IPS-18c (cell line): ENCODE results near the gene CBL.
A peak's percentile ranks its signal among the peaks of the same experiment; 100 is the strongest.
"Not testable (repeated sequence)": the region's sequence is repeated elsewhere in the genome, so short reads cannot be mapped to it uniquely, and the experiment has no call there.

Experiments used
- H3K4me3 ChIP-seq: 2 replicates; pipeline ENCODE4 v1.7.0; 2013; ENCODE audit warnings: low read depth, mild to moderate bottlenecking, low read length, moderate library complexity; ENCODE audit not compliant: insufficient read depth
- H3K9me3 ChIP-seq: one replicate; pipeline ENCODE4 v1.6.1; 2013; ENCODE audit warnings: mild to moderate bottlenecking, low read length, moderate library complexity; ENCODE audit not compliant: control insufficient read depth, insufficient read depth

CBL gene

GRCh38 chr11:119205574-119206510 is at the start of gene CBL:
Gene CBL (plus strand): TSS chr11:119206339. CDS start chr11:119206418, 79 bp downstream.
- H3K4me3 ChIP-seq = peak within 1 kb of the TSS; percentile 94
- H3K9me3 ChIP-seq = no peaks in the 10 kb centered on the region

DNA sequence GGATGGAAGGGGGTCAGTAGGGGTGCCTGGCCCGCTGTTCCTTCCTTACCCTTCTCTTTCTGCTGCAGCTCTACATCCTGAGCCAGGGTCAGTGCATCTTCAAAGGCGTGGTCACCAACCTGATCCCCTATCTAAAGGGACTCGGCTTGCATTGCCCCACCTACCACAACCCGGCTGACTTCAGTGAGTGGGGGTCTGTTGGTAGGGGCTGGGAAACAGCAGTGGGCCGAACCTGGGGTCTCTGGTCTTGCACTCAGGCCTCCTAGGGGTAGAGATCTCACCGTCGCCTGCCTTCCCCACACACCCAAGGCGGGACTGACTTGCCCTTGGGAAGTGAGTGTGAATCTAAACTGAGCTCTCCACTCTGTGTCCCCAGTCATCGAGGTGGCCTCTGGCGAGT is 49.6 kb upstream of the CBL start:
- H3K9me3 ChIP-seq = no peaks in the 10 kb centered on the region
- H3K4me3 ChIP-seq = no peak overlapping the region

GRCh38 chr11:119157063-119157462 is 49.1 kb upstream of the CBL start:
- Histone ChIP-seq H3K9me3 (no peaks in the 10 kb centered on the region), H3K4me3 (no peak overlapping the region)

DNA sequence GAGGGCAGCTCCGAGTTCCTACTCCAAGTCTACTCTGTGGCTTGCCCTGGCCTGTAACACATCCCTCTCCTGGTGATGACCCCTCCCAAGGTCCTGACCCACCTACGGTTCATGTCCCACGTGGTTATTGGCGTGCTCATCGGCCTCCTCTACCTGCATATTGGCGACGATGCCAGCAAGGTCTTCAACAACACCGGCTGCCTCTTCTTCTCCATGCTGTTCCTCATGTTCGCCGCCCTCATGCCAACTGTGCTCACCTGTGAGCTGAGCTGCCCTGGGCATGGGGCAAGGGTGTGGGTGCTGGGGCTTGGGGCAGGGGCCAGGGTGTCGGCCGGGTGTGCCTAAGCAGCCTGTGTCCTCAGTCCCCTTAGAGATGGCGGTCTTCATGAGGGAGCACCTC is 47.7 kb upstream of the CBL start:
- no peak overlapping the region for H3K4me3 ChIP-seq
- H3K9me3 ChIP-seq = no peaks in the 10 kb centered on the region

GRCh38 chr11:119160151-119160550 is 46.0 kb upstream of the CBL start:
- Histone ChIP-seq H3K4me3 (no peak overlapping the region), H3K9me3 (no peaks in the 10 kb centered on the region)

DNA sequence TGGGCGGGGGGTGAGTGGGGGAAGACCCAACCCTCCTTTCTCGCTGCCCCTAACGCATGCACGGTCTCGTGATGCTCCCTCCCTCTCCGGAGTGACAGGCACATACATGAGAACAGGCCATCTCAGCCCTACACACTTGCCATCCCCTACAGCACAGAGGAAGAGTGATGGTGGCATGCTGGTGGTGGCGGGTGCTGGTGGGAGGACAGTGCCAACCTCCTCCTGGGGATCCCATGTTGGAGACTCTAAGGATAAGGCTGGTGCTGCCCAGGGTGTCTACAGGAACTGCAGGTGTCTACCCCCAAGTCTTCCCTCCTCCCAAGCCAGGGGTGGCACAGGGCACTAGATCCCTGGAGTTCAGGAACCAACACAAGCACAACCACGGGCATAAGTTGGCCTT is 44.3 kb upstream of the CBL start:
- Histone ChIP-seq H3K9me3 (no peaks in the 10 kb centered on the region), H3K4me3 (no peak overlapping the region)

- Histone ChIP-seq H3K4me3 (no peak overlapping the region), H3K9me3 (no peaks in the 10 kb centered on the region)
These were observed 39.6 kb upstream of the CBL start for GRCh38 chr11:119166368-119167076.

GRCh38 chr11:119167077-119167458 is 39.1 kb upstream of the CBL start:
- not testable (repeated sequence) for H3K4me3 ChIP-seq, H3K9me3 ChIP-seq

DNA sequence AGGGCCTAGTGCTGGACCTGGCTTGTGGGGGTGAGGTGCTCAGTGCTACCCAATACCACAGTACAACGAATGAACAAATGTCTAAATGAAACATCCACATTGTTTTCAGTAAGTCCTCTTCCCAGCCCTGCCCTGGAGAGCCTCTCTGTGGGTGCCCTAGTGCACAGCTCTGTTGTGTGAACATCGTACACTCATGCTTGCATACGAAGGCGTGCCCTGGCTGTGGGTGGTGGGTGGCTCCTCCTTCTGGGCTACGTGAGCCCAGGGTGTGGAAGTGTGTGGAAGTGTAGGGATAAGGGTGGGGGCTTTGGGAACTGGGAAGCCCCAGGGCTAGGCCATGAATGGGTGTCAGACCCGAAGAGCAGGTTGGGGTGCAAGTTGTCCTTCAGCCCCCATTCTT is 38.2 kb upstream of the CBL start:
- Histone ChIP-seq H3K9me3 (no peaks in the 10 kb centered on the region), H3K4me3 (no peak overlapping the region)

DNA sequence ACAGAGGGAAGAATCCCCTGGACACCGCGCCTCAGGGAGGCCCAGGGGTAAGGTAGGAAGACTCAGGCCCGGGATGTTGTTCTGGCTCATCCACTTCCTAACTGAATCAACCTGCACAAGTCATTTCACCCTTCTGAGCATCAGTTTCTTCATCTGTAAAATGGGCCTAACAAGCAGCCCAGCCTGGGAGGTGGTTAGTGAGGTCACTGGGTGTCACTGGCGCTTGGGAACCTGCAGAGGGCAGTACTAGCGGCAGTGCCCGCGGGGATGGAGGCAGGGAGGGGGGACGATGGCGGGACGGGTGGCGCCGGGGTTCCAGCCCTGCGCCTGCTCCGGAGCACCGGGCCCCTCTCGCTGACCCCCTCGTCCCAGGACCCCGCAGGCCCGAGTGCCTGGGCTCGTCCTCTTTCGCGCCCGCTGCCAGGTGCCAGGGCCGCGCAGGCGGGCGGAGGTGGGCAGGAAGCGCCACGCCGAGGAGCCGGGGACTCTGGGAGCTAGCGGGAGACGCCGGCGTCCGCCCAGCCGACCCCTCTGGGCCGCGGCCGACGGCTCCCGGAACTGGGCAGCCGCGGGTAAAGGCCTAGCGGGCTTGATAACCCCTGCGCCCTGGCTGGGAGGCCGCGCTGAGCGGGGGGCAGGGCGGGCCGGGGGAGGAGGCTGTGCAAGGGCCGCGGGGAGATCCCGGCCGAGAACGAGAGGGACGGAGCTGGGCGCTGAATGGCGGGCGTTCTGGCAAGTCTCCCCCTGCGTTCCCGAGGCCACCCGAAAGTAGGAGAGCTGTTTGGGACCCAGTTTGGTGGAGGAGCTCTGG is 37.5 kb upstream of the CBL start, which contains the start of gene NLRX1:
Gene NLRX1 (plus strand): TSS at position 255 of the 811 bp plus-strand sequence. CDS start 2,679 bp downstream, outside the sequence.
- H3K4me3 ChIP-seq = peak within 1 kb of the TSS; percentile 84

GRCh38 chr11:119169282-119169719 is 36.8 kb upstream of the CBL start:
- peak overlapping the region; percentile 84 for H3K4me3 ChIP-seq
- no peaks in the 10 kb centered on the region for H3K9me3 ChIP-seq

More for the DNA sequence above, 37.5 kb upstream of the CBL start, which contains the start of gene NLRX1:
- no peaks in the 10 kb centered on the region for H3K9me3 ChIP-seq

DNA sequence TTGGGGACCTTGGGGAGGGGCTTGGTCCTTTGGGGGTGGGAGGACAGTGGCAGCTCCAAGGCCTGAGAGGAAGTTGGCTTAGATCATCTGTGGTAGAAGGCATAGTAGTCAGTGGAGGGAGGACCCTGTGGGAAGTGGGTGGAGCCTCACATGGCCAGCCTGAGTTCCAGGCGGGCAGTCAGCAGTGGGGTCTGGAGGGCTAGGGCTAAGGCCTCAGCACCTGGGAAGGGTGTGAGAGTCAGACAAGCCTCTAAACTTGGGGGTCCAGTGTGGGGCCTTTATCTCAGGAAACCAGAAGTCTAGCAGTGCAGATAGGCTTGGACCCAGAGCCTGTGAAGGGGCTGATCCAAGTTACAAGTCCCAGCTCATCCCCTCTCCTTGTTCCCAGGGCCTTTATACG is 33.6 kb upstream of the CBL start:
- Histone ChIP-seq H3K4me3 (no peak overlapping the region), H3K9me3 (no peaks in the 10 kb centered on the region)

DNA sequence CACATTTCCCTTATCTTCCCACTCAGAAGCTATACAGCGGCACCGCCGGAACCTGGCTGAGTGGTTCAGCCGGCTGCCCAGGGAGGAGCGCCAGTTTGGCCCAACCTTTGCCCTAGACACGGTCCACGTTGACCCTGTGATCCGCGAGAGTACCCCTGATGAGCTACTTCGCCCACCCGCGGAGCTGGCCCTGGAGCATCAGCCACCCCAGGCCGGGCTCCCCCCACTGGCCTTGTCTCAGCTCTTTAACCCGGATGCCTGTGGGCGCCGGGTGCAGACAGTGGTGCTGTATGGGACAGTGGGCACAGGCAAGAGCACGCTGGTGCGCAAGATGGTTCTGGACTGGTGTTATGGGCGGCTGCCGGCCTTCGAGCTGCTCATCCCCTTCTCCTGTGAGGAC is 32.7 kb upstream of the CBL start:
- Histone ChIP-seq H3K4me3 (no peak overlapping the region), H3K9me3 (no peaks in the 10 kb centered on the region)

- Histone ChIP-seq H3K4me3 (no peak overlapping the region), H3K9me3 (no peaks in the 10 kb centered on the region)
These were observed 30.6 kb upstream of the CBL start for GRCh38 chr11:119175493-119176077.

DNA sequence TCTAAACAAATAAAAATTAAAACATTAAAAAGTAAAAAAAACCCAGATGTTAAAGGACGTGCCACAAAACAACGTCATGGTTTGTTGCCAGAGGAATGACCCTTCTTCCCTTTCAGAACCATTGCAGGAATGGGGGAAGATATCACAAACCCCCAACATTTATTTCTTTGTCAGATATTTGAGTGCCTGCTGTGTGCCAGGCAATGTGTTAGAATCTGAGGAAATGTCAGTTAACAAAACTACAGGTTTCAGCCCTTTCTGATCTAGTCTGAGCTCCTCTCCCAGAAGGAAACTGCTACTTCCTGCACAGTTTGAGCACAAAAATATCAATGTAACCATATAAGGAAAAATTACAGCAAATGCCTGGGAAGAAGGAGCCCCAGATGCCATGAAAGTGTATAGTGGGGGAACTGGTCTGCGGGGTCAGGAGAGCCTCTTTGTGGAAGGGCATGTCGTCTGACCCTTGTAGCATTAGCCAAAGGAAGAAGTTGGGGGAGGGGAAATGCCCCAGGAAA is 27.9 kb upstream of the CBL start:
- Histone ChIP-seq H3K9me3 (no peaks in the 10 kb centered on the region), H3K4me3 (no peak overlapping the region)

- Histone ChIP-seq H3K9me3 (no peaks in the 10 kb centered on the region), H3K4me3 (no peak overlapping the region)
These were observed 26.8 kb upstream of the CBL start for GRCh38 chr11:119179342-119179741.

GRCh38 chr11:119179983-119180382 is 26.2 kb upstream of the CBL start:
- H3K9me3 ChIP-seq = no peaks in the 10 kb centered on the region
- H3K4me3 ChIP-seq = no peak overlapping the region
